OCI-M2 (cell line): ENCODE results near the gene POLD1.
"Not testable (repeated sequence)": the region's sequence is repeated elsewhere in the genome, so short reads cannot be mapped to it uniquely, and the experiment has no call there.

ENCODE experiments used
- DNase-seq: peaks from one replicate; lab custom pipeline; 2025; ENCODE audit not compliant: unreplicated experiment; lab: John Stamatoyannopoulos, UW

The POLD1 gene

GRCh38 chr19:50365434-50366306 lies 18.5 kb upstream of the POLD1 start, which contains the start of gene NAPSA:
Gene NAPSA (minus strand): TSS chr19:50365639. CDS start chr19:50365621, 18 bp downstream.
- DNase-seq, result no peak

- DNase-seq, result peak; percentile 22
Observed at GRCh38 chr19:50368649-50369570, 15.2 kb upstream of the POLD1 start.

- no peak for DNase-seq
Observed at GRCh38 chr19:50371914-50372475, 12.2 kb upstream of the POLD1 start.

DNA sequence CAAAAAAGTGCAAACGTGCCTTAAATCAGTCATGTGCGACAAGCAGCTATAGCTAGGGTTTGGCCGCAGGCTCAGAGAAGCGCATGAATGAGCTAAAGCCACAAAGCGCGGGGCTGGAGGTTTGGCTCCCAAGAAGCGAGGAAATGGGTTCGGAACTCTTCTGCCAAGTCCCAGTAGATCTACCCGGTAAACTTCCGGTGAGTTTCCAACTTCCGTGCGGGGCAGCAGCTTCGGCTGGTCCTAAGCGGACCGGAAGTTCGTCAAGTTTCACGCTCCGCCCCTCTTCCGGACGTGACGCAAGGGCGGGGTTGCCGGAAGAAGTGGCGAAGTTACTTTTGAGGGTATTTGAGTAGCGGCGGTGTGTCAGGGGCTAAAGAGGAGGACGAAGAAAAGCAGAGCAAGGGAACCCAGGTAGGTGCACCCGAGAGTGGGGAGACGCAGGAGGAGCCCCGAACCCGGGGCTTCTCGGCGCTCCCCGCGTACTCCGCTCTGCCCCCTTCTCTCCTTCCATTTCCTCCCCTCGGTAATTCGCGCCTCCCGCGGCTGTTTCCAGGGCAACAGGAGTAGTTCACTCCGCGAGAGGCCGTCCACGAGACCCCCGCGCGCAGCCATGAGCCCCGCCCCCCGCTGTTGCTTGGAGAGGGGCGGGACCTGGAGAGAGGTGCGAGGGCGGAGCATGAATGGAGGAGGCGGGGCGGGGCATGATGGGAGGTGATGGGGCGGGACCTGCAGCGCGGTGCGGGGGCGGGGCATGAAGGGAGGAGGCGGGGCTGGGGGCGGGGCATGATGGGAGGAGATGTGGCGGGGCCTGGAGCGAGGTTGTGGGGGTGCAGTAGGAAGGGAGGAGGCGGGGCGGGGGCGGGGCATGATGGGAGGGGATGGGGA lies 7.7 kb upstream of the POLD1 start, which contains the start of gene NR1H2:
NR1H2 (plus strand) TSS at position 292 of the 885 bp plus-strand sequence. CDS start 1,149 bp downstream, outside the sequence.
- peak; percentile 85 for DNase-seq

DNA sequence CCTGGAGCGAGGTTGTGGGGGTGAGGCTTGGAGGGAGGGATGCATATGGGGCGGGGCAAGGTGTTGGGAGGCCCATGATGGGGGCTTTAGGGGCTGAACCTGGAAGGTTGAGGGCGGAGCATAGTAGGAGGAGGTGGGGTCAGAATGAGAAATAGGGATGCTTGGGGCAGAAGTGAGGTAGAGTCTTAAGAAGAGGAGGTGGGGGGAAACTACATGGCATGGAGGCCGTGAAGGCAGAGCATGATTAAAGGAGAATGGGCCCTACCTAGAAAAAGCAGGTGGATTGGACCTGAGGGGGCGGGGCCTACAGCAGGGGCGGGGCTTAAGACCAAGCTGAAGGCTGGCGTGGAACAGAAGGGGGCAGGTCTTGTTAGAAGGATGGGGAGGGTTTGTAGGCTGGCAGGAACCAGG lies 7.1 kb upstream of the POLD1 start:
- DNase-seq, result no peak

GRCh38 chr19:50377517-50377916 lies 6.6 kb upstream of the POLD1 start:
- no peak for DNase-seq

DNA sequence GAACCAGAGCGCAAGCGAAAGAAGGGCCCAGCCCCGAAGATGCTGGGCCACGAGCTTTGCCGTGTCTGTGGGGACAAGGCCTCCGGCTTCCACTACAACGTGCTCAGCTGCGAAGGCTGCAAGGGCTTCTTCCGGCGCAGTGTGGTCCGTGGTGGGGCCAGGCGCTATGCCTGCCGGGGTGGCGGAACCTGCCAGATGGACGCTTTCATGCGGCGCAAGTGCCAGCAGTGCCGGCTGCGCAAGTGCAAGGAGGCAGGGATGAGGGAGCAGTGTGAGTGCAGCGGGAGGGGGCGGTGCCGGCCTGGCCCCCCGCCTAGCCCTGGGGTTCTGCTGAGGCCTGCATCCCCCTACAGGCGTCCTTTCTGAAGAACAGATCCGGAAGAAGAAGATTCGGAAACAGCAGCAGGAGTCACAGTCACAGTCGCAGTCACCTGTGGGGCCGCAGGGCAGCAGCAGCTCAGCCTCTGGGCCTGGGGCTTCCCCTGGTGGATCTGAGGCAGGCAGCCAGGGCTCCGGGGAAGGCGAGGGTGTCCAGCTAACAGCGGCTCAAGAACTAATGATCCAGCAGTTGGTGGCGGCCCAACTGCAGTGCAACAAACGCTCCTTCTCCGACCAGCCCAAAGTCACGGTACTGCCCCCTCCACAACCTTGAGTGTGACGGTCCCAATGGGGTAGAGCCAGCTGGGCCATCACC lies 5.8 kb upstream of the POLD1 start:
- no peak for DNase-seq

DNA sequence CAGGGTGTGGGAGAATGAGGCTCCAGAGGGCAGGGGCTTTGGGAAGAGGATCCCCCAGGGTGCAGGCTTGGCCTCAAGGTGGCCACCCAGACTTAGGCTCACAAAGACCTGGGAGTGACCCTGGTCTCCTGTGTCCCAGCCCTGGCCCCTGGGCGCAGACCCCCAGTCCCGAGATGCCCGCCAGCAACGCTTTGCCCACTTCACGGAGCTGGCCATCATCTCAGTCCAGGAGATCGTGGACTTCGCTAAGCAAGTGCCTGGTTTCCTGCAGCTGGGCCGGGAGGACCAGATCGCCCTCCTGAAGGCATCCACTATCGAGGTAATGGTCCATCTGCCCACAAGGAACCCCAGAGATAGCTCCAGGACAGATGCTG lies 5.3 kb upstream of the POLD1 start:
- DNase-seq, result no peak

DNA sequence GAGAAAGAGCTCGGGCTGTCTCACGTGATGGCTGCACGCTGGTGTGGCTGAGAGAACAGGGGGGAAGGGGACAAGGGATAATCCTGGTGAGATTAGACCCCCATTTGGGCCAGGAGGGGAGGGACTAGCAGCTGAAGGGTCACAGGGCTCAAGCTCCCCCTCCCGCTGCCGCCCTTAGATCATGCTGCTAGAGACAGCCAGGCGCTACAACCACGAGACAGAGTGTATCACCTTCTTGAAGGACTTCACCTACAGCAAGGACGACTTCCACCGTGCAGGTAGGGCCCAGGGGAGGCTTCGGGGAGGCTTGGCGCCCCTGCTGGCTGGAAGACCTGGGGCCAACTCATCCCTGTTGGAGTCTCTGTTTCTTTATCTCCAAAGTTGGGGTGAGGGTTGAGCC lies 4.5 kb upstream of the POLD1 start:
- DNase-seq, result no peak

DNA sequence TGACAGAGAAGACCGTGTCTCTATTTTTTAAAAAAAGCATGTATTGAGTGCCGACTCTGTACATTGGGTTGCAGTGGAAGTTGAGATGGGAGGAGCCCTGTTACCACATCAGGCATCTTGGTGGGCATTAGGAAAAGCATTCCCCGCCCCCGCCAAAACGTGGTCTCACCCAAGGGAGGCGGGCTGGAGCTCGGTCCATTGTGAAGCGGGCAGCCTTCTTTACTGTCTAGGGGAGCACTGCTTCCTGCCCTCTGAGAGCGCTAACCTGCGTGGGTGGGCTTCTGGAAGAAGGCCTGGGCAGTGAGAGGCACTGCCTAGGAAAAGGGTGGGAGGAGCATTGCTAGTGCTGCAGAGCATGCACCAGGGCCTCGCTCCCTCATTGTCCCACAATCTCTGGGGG lies 4.0 kb upstream of the POLD1 start:
- DNase-seq, result no peak

DNA sequence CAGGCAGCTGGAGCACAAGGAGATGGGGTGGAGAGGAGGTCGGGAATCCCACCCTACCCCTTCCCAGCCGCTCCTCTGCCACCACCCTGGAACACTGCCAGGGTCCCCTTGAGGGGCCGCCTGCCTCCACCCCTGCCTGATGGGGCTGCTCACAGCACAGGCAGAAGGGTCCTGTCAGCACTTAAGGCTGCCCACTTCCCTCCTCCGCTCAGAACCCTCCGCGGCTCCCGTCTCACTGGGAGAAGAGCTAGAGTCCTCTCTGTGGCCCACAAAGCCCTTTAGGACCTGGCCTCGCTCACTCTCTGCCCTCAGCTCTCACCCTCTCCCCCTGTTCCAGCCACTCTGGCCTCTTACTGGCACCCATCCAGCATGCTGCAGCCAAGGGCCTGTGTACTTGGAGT lies 3.4 kb upstream of the POLD1 start:
- DNase-seq, result no peak

DNA sequence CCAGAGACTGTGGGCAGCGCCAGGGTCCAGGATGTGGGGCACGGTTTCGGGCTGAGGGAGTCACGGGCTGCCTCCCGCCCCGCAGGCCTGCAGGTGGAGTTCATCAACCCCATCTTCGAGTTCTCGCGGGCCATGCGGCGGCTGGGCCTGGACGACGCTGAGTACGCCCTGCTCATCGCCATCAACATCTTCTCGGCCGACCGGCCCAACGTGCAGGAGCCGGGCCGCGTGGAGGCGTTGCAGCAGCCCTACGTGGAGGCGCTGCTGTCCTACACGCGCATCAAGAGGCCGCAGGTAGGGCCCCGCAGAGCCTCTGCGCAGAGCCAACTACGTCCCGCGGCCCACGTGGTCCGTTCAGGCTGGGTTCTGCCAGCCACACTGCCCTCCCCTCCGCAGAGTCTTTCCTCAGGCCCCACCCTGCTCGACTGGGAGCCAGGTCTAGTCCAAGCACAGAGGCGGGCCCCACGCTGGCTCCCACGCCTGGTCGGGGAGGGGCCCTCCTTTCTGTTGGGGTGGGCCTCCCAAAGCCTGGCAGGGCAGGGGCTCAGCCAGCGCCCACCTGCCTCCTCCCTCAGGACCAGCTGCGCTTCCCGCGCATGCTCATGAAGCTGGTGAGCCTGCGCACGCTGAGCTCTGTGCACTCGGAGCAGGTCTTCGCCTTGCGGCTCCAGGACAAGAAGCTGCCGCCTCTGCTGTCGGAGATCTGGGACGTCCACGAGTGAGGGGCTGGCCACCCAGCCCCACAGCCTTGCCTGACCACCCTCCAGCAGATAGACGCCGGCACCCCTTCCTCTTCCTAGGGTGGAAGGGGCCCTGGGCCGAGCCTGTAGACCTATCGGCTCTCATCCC lies 2.0 kb upstream of the POLD1 start:
- no peak for DNase-seq

- no peak for DNase-seq
Observed at GRCh38 chr19:50383001-50383851, 921 bp upstream of the POLD1 start.

- DNase-seq, result no peak
Observed at GRCh38 chr19:50384685-50385535, 763 bp downstream of the POLD1 start.

GRCh38 chr19:50387176-50387867 lies 3.2 kb downstream of the POLD1 start:
- no peak for DNase-seq

DNA sequence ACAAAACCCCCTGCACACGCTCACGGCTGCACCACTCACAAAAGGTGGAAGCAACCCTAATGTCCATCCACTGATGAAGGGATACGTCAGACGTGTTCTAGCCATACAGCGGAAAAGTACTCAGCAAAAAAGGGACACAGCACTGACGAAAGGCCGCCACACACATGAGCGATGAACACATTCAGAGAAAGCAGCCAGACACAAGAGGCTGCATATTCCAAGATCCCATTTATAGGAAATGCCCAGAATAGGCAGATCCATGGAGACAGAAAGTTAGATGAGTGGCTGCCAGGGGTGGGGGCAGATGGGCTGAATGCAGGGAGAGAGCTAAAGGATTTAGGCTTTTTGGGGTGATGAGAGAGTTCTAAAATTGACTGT lies 3.7 kb downstream of the POLD1 start:
- no peak for DNase-seq

- DNase-seq, result not testable (repeated sequence)
Observed at GRCh38 chr19:50390295-50390694, 6.1 kb downstream of the POLD1 start.
